Skeletal muscle satellite cell (primary cell): ENCODE measurements around the gene NCMAP.

Experiments used
- H3K27me3 ChIP-seq: 2 replicates; pipeline ENCODE4 v1.7.0; 2013; ENCODE audit warnings: low read length; ENCODE audit not compliant: control insufficient read depth, insufficient read depth
- H3K36me3 ChIP-seq: 2 replicates; pipeline ENCODE4 v1.7.0; 2013; ENCODE audit warnings: mild to moderate bottlenecking, control low read depth, low read length; ENCODE audit not compliant: insufficient read depth
- H3K4me1 ChIP-seq: 2 replicates; pipeline ENCODE4 v1.7.0; 2013; ENCODE audit warnings: low read length; ENCODE audit not compliant: control insufficient read depth, insufficient read depth
- H3K4me2 ChIP-seq: 2 replicates; pipeline ENCODE4 v1.7.0; 2013; ENCODE audit warnings: mild to moderate bottlenecking, low read length
- H3K4me3 ChIP-seq: 2 replicates; pipeline ENCODE4 v1.7.0; 2013; ENCODE audit warnings: low read length
- H3K9ac ChIP-seq: 2 replicates; pipeline ENCODE4 v1.7.0; 2013; ENCODE audit warnings: mild to moderate bottlenecking, low read depth, low read length, moderate library complexity
- H3K9me3 ChIP-seq: replicated peaks from 2 replicates; pipeline ENCODE4 v1.7.0; 2013; ENCODE audit warnings: mild to moderate bottlenecking, control low read depth, low read length

The NCMAP gene

GRCh38 chr1:24605534-24606295 lies 49.8 kb downstream of the NCMAP start:
- Histone ChIP-seq H3K9me3 (no peaks in the 10 kb centered on the region), H3K9ac (no peak overlapping the region), H3K27me3 (peaks cover 49% of the 10 kb centered on the region), H3K4me1 (no peaks in the 10 kb centered on the region), H3K4me3 (no peak overlapping the region), H3K4me2 (no peak overlapping the region), H3K36me3 (no peaks in the 10 kb centered on the region)

GRCh38 chr1:24606296-24606605 lies 50.4 kb downstream of the NCMAP start:
- Histone ChIP-seq H3K9ac (no peak overlapping the region), H3K4me3 (no peak overlapping the region), H3K36me3 (no peaks in the 10 kb centered on the region), H3K4me1 (no peaks in the 10 kb centered on the region), H3K9me3 (no peaks in the 10 kb centered on the region), H3K27me3 (peaks cover 53% of the 10 kb centered on the region), H3K4me2 (no peak overlapping the region)

- H3K36me3 ChIP-seq: no peaks in the 10 kb centered on the region
- H3K9ac ChIP-seq: no peak overlapping the region
- peaks cover 56% of the 10 kb centered on the region for H3K27me3 ChIP-seq
- H3K4me1 ChIP-seq: no peaks in the 10 kb centered on the region
- no peak overlapping the region for H3K4me3 ChIP-seq
- no peaks in the 10 kb centered on the region for H3K9me3 ChIP-seq
- H3K4me2 ChIP-seq: no peak overlapping the region
Observed at GRCh38 chr1:24606621-24607020, 50.7 kb downstream of the NCMAP start.

GRCh38 chr1:24609949-24610517 lies 54.1 kb downstream of the NCMAP start:
- no peak overlapping the region for H3K4me2 ChIP-seq

DNA sequence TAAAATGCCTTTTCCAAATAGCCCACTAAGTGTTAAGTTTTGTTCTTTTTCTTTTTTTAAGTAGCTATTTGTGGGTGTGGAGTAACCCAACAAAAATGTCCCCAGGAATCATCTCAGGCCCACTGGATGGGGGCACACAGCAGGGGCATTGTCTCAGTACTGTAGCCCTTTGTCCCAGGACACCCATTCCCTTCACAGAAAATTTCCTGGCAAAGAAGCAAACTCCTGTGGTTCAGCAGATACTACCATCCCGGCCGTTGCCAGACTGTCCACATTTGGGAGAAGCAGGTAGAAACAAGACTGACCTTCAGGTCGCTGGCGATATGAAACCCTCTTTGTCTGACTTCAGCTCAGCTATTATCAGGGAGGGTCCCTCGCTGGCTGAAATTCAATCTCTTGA lies 63.5 kb downstream of the NCMAP start:
- Histone ChIP-seq H3K9ac (no peak overlapping the region), H3K4me3 (no peak overlapping the region), H3K4me1 (no peaks in the 10 kb centered on the region), H3K36me3 (no peaks in the 10 kb centered on the region), H3K27me3 (peaks cover 69% of the 10 kb centered on the region), H3K9me3 (no peaks in the 10 kb centered on the region), H3K4me2 (no peak overlapping the region)

More at GRCh38 chr1:24609949-24610517, 54.1 kb downstream of the NCMAP start:
- peaks cover 56% of the 10 kb centered on the region for H3K27me3 ChIP-seq
- H3K4me1 ChIP-seq: no peaks in the 10 kb centered on the region
- no peak overlapping the region for H3K9ac ChIP-seq
- H3K36me3 ChIP-seq: no peaks in the 10 kb centered on the region
- no peaks in the 10 kb centered on the region for H3K9me3 ChIP-seq
- H3K4me3 ChIP-seq: no peak overlapping the region

DNA sequence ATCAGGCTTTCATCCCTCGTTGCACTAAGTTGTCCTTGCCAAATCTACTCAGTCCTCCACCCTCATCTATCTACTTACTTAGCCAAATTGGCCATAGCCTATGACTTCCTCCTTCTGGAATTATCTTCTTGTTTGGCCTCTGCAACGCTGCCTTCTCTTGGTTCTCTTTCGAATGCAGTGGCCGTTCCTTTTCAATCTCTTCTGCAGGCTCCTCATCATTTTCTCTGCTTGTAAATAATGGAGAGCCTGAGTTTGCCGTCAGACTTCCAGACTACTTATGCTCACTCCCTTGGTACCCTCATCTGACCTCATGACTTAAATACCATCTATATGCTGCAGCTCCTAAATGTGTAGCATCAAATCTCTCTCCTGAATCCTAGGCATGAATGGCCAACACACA lies 64.8 kb downstream of the NCMAP start:
- H3K4me1 ChIP-seq: no peaks in the 10 kb centered on the region
- no peak overlapping the region for H3K4me2 ChIP-seq
- peaks cover 59% of the 10 kb centered on the region for H3K27me3 ChIP-seq
- H3K4me3 ChIP-seq: no peak overlapping the region
- no peaks in the 10 kb centered on the region for H3K36me3 ChIP-seq
- no peak overlapping the region for H3K9ac ChIP-seq
- no peaks in the 10 kb centered on the region for H3K9me3 ChIP-seq

DNA sequence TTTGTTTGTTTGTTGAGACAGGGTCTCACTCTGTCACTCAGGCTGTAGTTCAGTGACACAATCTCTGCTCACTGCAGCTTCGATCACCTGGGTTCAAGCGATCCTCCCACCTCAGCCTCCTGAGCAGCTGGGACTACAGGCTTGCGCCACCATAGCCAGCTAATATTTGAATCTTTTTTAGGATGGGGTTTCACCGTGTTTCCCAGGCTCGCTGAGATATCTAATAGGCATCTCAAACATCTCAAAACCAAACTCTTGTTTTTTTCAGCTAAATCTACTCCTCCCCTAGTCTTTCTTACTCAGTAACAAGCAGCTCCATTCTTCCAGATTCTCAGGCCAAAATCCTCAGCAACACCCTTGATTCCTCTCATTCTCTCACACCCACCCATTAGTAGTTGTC lies 65.2 kb downstream of the NCMAP start:
- no peaks in the 10 kb centered on the region for H3K4me1 ChIP-seq
- H3K27me3 ChIP-seq: peaks cover 55% of the 10 kb centered on the region
- no peak overlapping the region for H3K4me3 ChIP-seq
- H3K36me3 ChIP-seq: no peaks in the 10 kb centered on the region
- H3K9me3 ChIP-seq: no peaks in the 10 kb centered on the region
- no peak overlapping the region for H3K9ac ChIP-seq
- H3K4me2 ChIP-seq: no peak overlapping the region

DNA sequence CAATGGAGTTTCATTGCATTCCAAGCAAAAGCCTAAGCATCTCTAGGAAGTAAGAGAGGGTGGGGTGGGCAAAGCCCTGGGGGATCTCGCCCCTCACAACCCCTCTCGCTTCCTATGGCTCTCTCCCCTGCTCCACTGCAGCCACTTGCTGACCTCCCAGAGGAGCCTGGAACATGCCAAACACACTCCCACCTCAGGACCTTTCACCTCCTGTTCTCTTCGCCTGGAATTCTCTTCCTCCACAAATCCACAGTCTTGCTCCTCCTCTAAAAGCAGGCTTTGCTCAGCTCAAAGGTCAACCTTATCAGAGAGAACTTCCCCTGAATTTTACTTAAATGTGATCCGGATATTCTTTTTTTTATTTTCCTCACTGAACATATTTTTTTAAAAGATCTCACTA lies 66.3 kb downstream of the NCMAP start:
- H3K27me3 ChIP-seq: peaks cover 46% of the 10 kb centered on the region
- no peak overlapping the region for H3K4me2 ChIP-seq
- no peak overlapping the region for H3K9ac ChIP-seq
- no peak overlapping the region for H3K4me3 ChIP-seq
- H3K4me1 ChIP-seq: no peaks in the 10 kb centered on the region
- H3K9me3 ChIP-seq: no peaks in the 10 kb centered on the region
- no peaks in the 10 kb centered on the region for H3K36me3 ChIP-seq

GRCh38 chr1:24632832-24633175 lies 76.9 kb downstream of the NCMAP start:
- H3K4me3 ChIP-seq: no peak overlapping the region
- no peaks in the 10 kb centered on the region for H3K4me1 ChIP-seq
- H3K36me3 ChIP-seq: no peaks in the 10 kb centered on the region
- no peaks in the 10 kb centered on the region for H3K9me3 ChIP-seq
- H3K4me2 ChIP-seq: no peak overlapping the region
- H3K27me3 ChIP-seq: peaks cover 31% of the 10 kb centered on the region
- H3K9ac ChIP-seq: no peak overlapping the region

DNA sequence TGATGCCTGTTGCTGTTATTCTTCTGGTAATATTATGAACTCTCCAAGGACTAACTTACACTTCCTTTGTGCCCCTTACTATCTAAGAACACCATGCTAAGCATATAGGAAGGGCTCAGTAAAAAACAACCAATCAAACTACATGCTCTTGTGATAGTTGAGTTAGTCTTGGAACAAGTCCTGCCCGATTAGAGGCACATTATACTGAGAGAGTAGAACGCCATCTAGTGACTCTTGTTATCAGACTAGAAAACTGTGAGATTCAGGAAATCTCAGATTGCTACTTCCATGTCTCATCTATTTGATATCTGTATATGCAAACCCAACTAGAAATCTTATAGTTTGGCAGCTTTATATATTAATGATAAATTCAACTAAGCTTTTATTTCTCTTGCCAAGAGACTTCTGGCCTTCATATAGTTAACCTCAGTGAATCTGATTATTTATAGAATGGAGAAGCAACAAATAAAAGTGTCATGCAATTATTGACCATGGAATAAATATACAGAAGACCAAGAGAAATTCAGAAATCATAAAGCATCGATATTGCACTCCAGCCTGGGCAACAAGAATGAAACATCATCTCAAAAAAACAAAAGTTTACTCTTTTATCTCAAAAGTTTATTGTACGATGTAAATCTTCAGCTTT lies 79.4 kb downstream of the NCMAP start:
- Histone ChIP-seq H3K4me1 (no peaks in the 10 kb centered on the region), H3K9ac (no peak overlapping the region), H3K4me2 (no peak overlapping the region), H3K36me3 (no peaks in the 10 kb centered on the region), H3K9me3 (no peaks in the 10 kb centered on the region), H3K27me3 (peaks cover 29% of the 10 kb centered on the region), H3K4me3 (no peak overlapping the region)

- Histone ChIP-seq H3K4me3 (no peak overlapping the region), H3K36me3 (no peaks in the 10 kb centered on the region), H3K4me1 (peaks cover 5% of the 10 kb centered on the region), H3K4me2 (no peak overlapping the region), H3K9ac (no peak overlapping the region), H3K9me3 (no peaks in the 10 kb centered on the region), H3K27me3 (peaks cover 21% of the 10 kb centered on the region)
Observed at GRCh38 chr1:24636661-24637357, 80.9 kb downstream of the NCMAP start.
